MM.1S (cell line): Measurements from ENCODE around the gene CMIP.

Source experiments
- DNase-seq: peaks from one replicate; pipeline ENCODE4 v3.0.0-alpha.2; 2015
- H2AFZ ChIP-seq: fragments of 300-600 bp; sonication (generic); 2 replicates; pipeline ENCODE4 v1.6.0; 2016; ENCODE audit warnings: antibody characterized with exemption, low read length
- H3F3A ChIP-seq: fragments of 300-600 bp; sonication (generic); 2 replicates; pipeline ENCODE4 v1.6.1; 2016; ENCODE audit warnings: mild to moderate bottlenecking, antibody characterized with exemption, low read length, moderate library complexity, mixed read lengths; ENCODE audit not compliant: insufficient read depth
- H3K27ac ChIP-seq: fragments of 300-600 bp; sonication (generic); 2 replicates; pipeline ENCODE4 v1.5.1; 2016; ENCODE audit warnings: mild to moderate bottlenecking, low read length
- H3K27me3 ChIP-seq: fragments of 300-600 bp; sonication (generic); replicated peaks from 2 replicates; pipeline ENCODE4 v1.6.0; 2016; ENCODE audit warnings: low read length; ENCODE audit not compliant: insufficient read depth
- H3K36me3 ChIP-seq: fragments of 300-600 bp; sonication (generic); replicated peaks from 2 replicates; pipeline ENCODE4 v1.6.1; 2016; ENCODE audit warnings: mild to moderate bottlenecking, low read length, mixed read lengths; ENCODE audit not compliant: insufficient read depth
- H3K4me1 ChIP-seq: fragments of 300-600 bp; sonication (generic); 2 replicates; pipeline ENCODE4 v1.6.1; 2016; ENCODE audit warnings: low read length, mixed read lengths
- H3K4me2 ChIP-seq: fragments of 300-600 bp; sonication (generic); 2 replicates; pipeline ENCODE4 v1.6.0; 2016; ENCODE audit warnings: low read depth, low read length
- H3K4me3 ChIP-seq: fragments of 300-600 bp; sonication (generic); 2 replicates; pipeline ENCODE4 v1.5.1; 2016; ENCODE audit warnings: low read length, mixed read lengths
- H3K79me2 ChIP-seq: fragments of 300-600 bp; sonication (generic); 2 replicates; pipeline ENCODE4 v1.6.1; 2016; ENCODE audit warnings: mixed run types, low read length, mixed read lengths
- H3K9ac ChIP-seq: fragments of 300-600 bp; sonication (generic); 2 replicates; pipeline ENCODE4 v1.6.1; 2016; ENCODE audit warnings: low read length, mixed read lengths
- H3K9me2 ChIP-seq: fragments of 300-600 bp; sonication (generic); replicated peaks from 2 replicates; pipeline ENCODE4 v1.6.1; 2016; ENCODE audit warnings: mild to moderate bottlenecking, low read length, mixed read lengths; ENCODE audit not compliant: insufficient read depth
- H3K9me3 ChIP-seq: fragments of 300-600 bp; sonication (generic); replicated peaks from 2 replicates; pipeline ENCODE4 v1.6.1; 2016; ENCODE audit warnings: mild to moderate bottlenecking, low read length, mixed read lengths; ENCODE audit not compliant: insufficient read depth
- H4K20me1 ChIP-seq: fragments of 300-600 bp; sonication (generic); 2 replicates; pipeline ENCODE4 v1.6.1; 2016; ENCODE audit warnings: mild to moderate bottlenecking, low read length, moderate library complexity, mixed read lengths; ENCODE audit not compliant: insufficient read depth
- EZH2 ChIP-seq: fragments of 300-600 bp; sonication (generic); optimal IDR thresholded peaks from 2 replicates; pipeline ENCODE3; 2017; ENCODE audit warnings: low read depth, mild to moderate bottlenecking, antibody characterized with exemption, low read length, mixed read lengths
- EZH2phosphoT487 ChIP-seq: fragments of 300-600 bp; sonication (generic); IDR thresholded peaks from 2 replicates; pipeline ENCODE4 v1.6.1; 2018; ENCODE audit warnings: antibody characterized with exemption, low read length
- TF ChIP-seq, protein P1 (sequence below): fragments of 300-600 bp; sonication (generic); IDR thresholded peaks from 2 replicates; pipeline ENCODE4 v1.5.1; 2016; ENCODE audit warnings: antibody characterized with exemption, low read length, mixed read lengths

CMIP gene

GRCh38 chr16:81485824-81486539, 41.4 kb downstream of the CMIP start:
- TF ChIP-seq, protein P1, sequence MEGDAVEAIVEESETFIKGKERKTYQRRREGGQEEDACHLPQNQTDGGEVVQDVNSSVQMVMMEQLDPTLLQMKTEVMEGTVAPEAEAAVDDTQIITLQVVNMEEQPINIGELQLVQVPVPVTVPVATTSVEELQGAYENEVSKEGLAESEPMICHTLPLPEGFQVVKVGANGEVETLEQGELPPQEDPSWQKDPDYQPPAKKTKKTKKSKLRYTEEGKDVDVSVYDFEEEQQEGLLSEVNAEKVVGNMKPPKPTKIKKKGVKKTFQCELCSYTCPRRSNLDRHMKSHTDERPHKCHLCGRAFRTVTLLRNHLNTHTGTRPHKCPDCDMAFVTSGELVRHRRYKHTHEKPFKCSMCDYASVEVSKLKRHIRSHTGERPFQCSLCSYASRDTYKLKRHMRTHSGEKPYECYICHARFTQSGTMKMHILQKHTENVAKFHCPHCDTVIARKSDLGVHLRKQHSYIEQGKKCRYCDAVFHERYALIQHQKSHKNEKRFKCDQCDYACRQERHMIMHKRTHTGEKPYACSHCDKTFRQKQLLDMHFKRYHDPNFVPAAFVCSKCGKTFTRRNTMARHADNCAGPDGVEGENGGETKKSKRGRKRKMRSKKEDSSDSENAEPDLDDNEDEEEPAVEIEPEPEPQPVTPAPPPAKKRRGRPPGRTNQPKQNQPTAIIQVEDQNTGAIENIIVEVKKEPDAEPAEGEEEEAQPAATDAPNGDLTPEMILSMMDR = no peak
- TF ChIP-seq EZH2 = no peak
- TF ChIP-seq EZH2phosphoT487 = no peak
- Histone ChIP-seq H3K79me2 (peaks cover 22% of the 10 kb centered on the region), H3K36me3 (no peaks in the 10 kb centered on the region), H3K27me3 (no peaks in the 10 kb centered on the region), H3K4me2 (no peak overlapping the region), H3K4me1 (no peaks in the 10 kb centered on the region), H3F3A (no peaks in the 10 kb centered on the region), H4K20me1 (no peaks in the 10 kb centered on the region), H3K4me3 (no peak overlapping the region), H2AFZ (no peak overlapping the region), H3K27ac (no peak overlapping the region), H3K9ac (no peak overlapping the region), H3K9me3 (no peaks in the 10 kb centered on the region), H3K9me2 (no peaks in the 10 kb centered on the region)
- DNase-seq = no peak

DNA sequence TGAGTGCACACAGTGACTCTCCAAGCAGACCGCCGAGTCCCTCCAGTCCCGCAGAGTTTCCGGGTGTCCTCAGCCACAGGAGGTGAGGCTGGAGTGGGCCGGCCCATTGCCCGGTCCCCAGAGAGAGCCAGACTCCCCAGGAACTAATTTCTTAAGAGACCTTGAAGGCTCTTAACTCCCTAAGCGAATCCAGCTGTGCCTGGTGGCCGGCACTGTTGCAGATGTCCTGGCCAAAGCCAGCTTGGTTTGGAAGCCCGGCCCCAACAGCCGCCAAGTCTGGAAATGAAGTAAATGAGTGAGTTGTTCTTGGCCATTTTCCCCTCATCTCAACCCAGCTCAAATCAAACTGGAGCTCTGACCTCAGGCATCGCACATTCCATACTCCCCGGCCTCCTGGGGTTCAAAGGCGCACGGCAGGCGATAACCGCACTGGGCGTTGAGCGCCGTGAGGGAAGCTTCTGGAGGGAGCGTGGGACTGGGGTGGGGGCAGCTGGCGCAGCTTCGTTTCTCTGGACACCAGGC, 42.0 kb downstream of the CMIP start:
- Histone ChIP-seq H3K79me2 (peaks cover 21% of the 10 kb centered on the region), H4K20me1 (no peaks in the 10 kb centered on the region), H3K4me1 (no peaks in the 10 kb centered on the region)

DNA sequence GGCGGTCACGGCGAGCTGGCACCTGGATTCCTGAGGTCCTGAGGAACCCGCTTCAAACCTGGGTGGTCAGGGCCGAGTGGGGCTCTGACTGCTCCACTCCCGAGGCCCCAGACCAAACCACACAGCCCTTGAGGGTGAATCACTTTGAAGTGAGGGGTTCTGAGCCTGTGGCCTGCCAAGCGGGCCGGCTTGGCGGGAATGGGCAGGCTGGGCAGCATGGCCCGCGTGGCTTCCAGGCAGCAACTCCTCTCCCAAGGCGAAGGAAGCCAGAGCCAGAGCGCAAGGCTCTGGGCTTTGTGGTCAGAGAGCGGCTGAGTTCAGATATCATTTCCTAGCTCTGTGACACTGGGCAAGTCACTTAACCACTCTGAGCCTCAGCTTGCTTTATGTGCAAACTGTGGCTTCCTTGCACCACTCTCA, 42.7 kb downstream of the CMIP start:
- H3K4me2 ChIP-seq = no peak overlapping the region
- no peaks in the 10 kb centered on the region for H3K36me3 ChIP-seq
- H3K4me1 ChIP-seq = no peaks in the 10 kb centered on the region
- no peaks in the 10 kb centered on the region for H3F3A ChIP-seq
- no peaks in the 10 kb centered on the region for H3K27me3 ChIP-seq
- H2AFZ ChIP-seq = no peak overlapping the region
- no peaks in the 10 kb centered on the region for H3K9me3 ChIP-seq
- no peaks in the 10 kb centered on the region for H4K20me1 ChIP-seq
- H3K27ac ChIP-seq = no peak overlapping the region
- H3K79me2 ChIP-seq = peaks cover 24% of the 10 kb centered on the region
- TF ChIP-seq, protein P1 = no peak
- TF ChIP-seq EZH2 (no peak), EZH2phosphoT487 (no peak)
- no peak for DNase-seq
- no peaks in the 10 kb centered on the region for H3K9me2 ChIP-seq
- no peak overlapping the region for H3K4me3 ChIP-seq
- no peak overlapping the region for H3K9ac ChIP-seq

More for the DNA sequence above, 42.0 kb downstream of the CMIP start:
- H3K4me2 ChIP-seq = no peak overlapping the region
- H3K9me2 ChIP-seq = no peaks in the 10 kb centered on the region
- H3K27me3 ChIP-seq = no peaks in the 10 kb centered on the region
- H2AFZ ChIP-seq = no peak overlapping the region
- no peak overlapping the region for H3K9ac ChIP-seq
- DNase-seq = no peak
- H3K9me3 ChIP-seq = no peaks in the 10 kb centered on the region
- H3K4me3 ChIP-seq = no peak overlapping the region
- TF ChIP-seq, protein P1 = no peak
- TF ChIP-seq EZH2 = no peak
- TF ChIP-seq EZH2phosphoT487 = no peak
- no peak overlapping the region for H3K27ac ChIP-seq
- no peaks in the 10 kb centered on the region for H3F3A ChIP-seq
- no peaks in the 10 kb centered on the region for H3K36me3 ChIP-seq
